Activated CD8-positive, alpha-beta T cell treated with anti-CD3 and anti-CD28 coated beads for 36 hours (primary cell): Measurements from ENCODE around the gene SPATA46. TPM values are rescaled to one million over a fixed set of nuclear protein-coding genes. Genes with fewer than 3 reads are reported as not detected.

Experiments used
- ATAC-seq: fragments of 200-7000 bp; cut with Tn5 transposase; one replicate; pipeline ENCODE4 v1.10.0; 2021; ENCODE audit warnings: mild to moderate bottlenecking, moderate library complexity
- CTCF ChIA-PET: fragments of 350-600 bp; sonication (Branson Sonifier 250); formaldehyde crosslinking; loops from one replicate; lab custom pipeline; 2021; ENCODE audit warnings: antibody characterized with exemption; lab: Charles Lee
- POLR2A ChIA-PET: fragments of 350-600 bp; sonication (Branson Sonifier 250); formaldehyde crosslinking; loops from one replicate; lab custom pipeline; 2021; ENCODE audit warnings: antibody characterized with exemption; lab: Charles Lee
- DNase-seq: peaks from one replicate; pipeline ENCODE4 v3.0.0-alpha.2; 2020
- H3K27ac Mint-ChIP-seq: one replicate; pipeline ENCODE4 v1.8.0; 2021; ENCODE audit warnings: mild to moderate bottlenecking, mixed read lengths
- H3K27me3 Mint-ChIP-seq: one replicate; pipeline ENCODE4 v1.8.0; 2021; ENCODE audit warnings: mixed read lengths
- H3K36me3 Mint-ChIP-seq: one replicate; pipeline ENCODE4 v1.8.0; 2021; ENCODE audit warnings: low read depth, mixed read lengths
- H3K4me1 Mint-ChIP-seq: one replicate; pipeline ENCODE4 v1.8.0; 2021; ENCODE audit warnings: low read depth, mixed read lengths
- H3K4me3 Mint-ChIP-seq: one replicate; pipeline ENCODE4 v1.8.0; 2021; ENCODE audit warnings: mild to moderate bottlenecking, moderate library complexity, mixed read lengths
- H3K9me3 Mint-ChIP-seq: one replicate; pipeline ENCODE4 v1.8.0; 2021; ENCODE audit warnings: mixed read lengths
- CTCF ChIP-seq: fragments of 200-600 bp; IDR thresholded peaks from one replicate; pipeline ENCODE4 v1.8.0; 2022; ENCODE audit warnings: antibody characterized with exemption, mild to moderate bottlenecking
- intact Hi-C: fragments of 100-400 bp; cut with micrococcal nuclease; formaldehyde crosslinking; loops from one replicate; pipeline ENCODE4 v1.10.0; 2022
- total RNA-seq, 2 experiments: library from RNA; stranded (reverse); gene quantifications; one replicate each; pipeline ENCODE4 v1.2.3, GENCODE V29; 2021

SPATA46 gene
- total RNA-seq, 2 experiments from 2014 or later: not detected

- no peaks in the 10 kb centered on the region for H3K9me3 Mint-ChIP-seq
- no peaks in the 10 kb centered on the region for H3K36me3 Mint-ChIP-seq
- intact Hi-C loops: no loop called here
- H3K27ac Mint-ChIP-seq: no peak overlapping the region
- DNase-seq: no peak
- POLR2A ChIA-PET: no interaction called here
- TF ChIP-seq CTCF: no peak
- H3K4me1 Mint-ChIP-seq: no peaks in the 10 kb centered on the region
- ATAC-seq: no peak
- peaks cover 1% of the 10 kb centered on the region for H3K27me3 Mint-ChIP-seq
- CTCF ChIA-PET: no interaction called here
- no peak overlapping the region for H3K4me3 Mint-ChIP-seq
Observed at GRCh38 chr1:162351246-162351842, 25.3 kb downstream of the SPATA46 start.

- H3K27me3 Mint-ChIP-seq: peaks cover 1% of the 10 kb centered on the region
- no peak overlapping the region for H3K27ac Mint-ChIP-seq
- no peak for DNase-seq
- ChIA-PET CTCF (no interaction called here), POLR2A (no interaction called here)
- no peak for ATAC-seq
- H3K4me1 Mint-ChIP-seq: no peaks in the 10 kb centered on the region
- H3K4me3 Mint-ChIP-seq: no peak overlapping the region
- intact Hi-C loops: no loop called here
- no peaks in the 10 kb centered on the region for H3K9me3 Mint-ChIP-seq
- no peaks in the 10 kb centered on the region for H3K36me3 Mint-ChIP-seq
- no peak for TF ChIP-seq CTCF
Observed at GRCh38 chr1:162349635-162350330, 26.9 kb downstream of the SPATA46 start.

GRCh38 chr1:162347281-162347680 lies 29.4 kb downstream of the SPATA46 start:
- H3K27ac Mint-ChIP-seq: no peak overlapping the region
- no peak for DNase-seq
- intact Hi-C loops: no loop called here

GRCh38 chr1:162343470-162343869 lies 33.2 kb downstream of the SPATA46 start:
- Mint-ChIP-seq H3K27me3 (peaks cover 7% of the 10 kb centered on the region), H3K36me3 (no peaks in the 10 kb centered on the region), H3K27ac (no peak overlapping the region), H3K4me1 (no peaks in the 10 kb centered on the region), H3K9me3 (no peaks in the 10 kb centered on the region), H3K4me3 (no peak overlapping the region)
- no peak for DNase-seq
- intact Hi-C loops: no loop called here
- ATAC-seq: no peak
- ChIA-PET POLR2A (no interaction called here), CTCF (no interaction called here)
- TF ChIP-seq CTCF: no peak

More at GRCh38 chr1:162347281-162347680, 29.4 kb downstream of the SPATA46 start:
- Mint-ChIP-seq H3K27me3 (peaks cover 1% of the 10 kb centered on the region), H3K4me3 (no peak overlapping the region), H3K9me3 (no peaks in the 10 kb centered on the region), H3K36me3 (no peaks in the 10 kb centered on the region), H3K4me1 (no peaks in the 10 kb centered on the region)
- CTCF ChIA-PET: interaction anchor here (1.0 kb wide), 1 partner anchor 10 kb away, joined by 3 read pairs; no protein-coding TSS in a partner anchor
- POLR2A ChIA-PET: no interaction called here
- ATAC-seq: no peak
- no peak for TF ChIP-seq CTCF

- Mint-ChIP-seq H3K9me3 (no peaks in the 10 kb centered on the region), H3K4me1 (no peaks in the 10 kb centered on the region), H3K4me3 (no peak overlapping the region), H3K27ac (no peak overlapping the region), H3K36me3 (no peaks in the 10 kb centered on the region), H3K27me3 (peaks cover 8% of the 10 kb centered on the region)
- CTCF ChIA-PET: no interaction called here
- TF ChIP-seq CTCF: no peak
- intact Hi-C loops: no loop called here
- ATAC-seq (no peak), DNase-seq (no peak)
- POLR2A ChIA-PET: interaction anchor here (1.0 kb wide), 1 partner anchor 20 kb away, joined by 3 read pairs; no protein-coding TSS in a partner anchor
Observed at GRCh38 chr1:162342452-162342983, 34.1 kb downstream of the SPATA46 start.
